HAP-1 (cell line): ENCODE measurements around the gene SNAPC1.
"Not testable (repeated sequence)": the region's sequence is repeated elsewhere in the genome, so short reads cannot be mapped to it uniquely, and the experiment has no call there.

Source experiments
- DNase-seq, 2 experiments: peaks; one replicate each; pipeline ENCODE4 v3.0.0-alpha.2; 2016 to 2020; ENCODE audit warnings: low spot score in 2 of 2
- H3K27me3 ChIP-seq: fragments of 250-450 bp; sonication (Bioruptor Pico); 2 replicates; pipeline ENCODE4 v1.5.1; 2020; ENCODE audit warnings: low read depth, mild to moderate bottlenecking, moderate library complexity
- H3K36me3 ChIP-seq: fragments of 250-450 bp; sonication (Bioruptor Pico); replicated peaks from 2 replicates; pipeline ENCODE4 v1.5.1; 2020; ENCODE audit warnings: mild to moderate bottlenecking
- H3K4me1 ChIP-seq: fragments of 250-450 bp; sonication (Bioruptor Pico); 2 replicates; pipeline ENCODE4 v1.5.1; 2020; ENCODE audit warnings: mild to moderate bottlenecking
- H3K4me3 ChIP-seq: fragments of 250-450 bp; sonication (Bioruptor Pico); 2 replicates; pipeline ENCODE4 v1.5.1; 2020; ENCODE audit warnings: mild to moderate bottlenecking, moderate library complexity
- H3K9me3 ChIP-seq: fragments of 250-450 bp; sonication (Bioruptor Pico); 2 replicates; pipeline ENCODE4 v1.5.1; 2020; ENCODE audit warnings: mild to moderate bottlenecking, moderate library complexity
- in situ Hi-C: fragments of 300-500 bp; cut with MboI; formaldehyde crosslinking; loops from 3 replicates; pipeline ENCODE4 v1.14.3; 2020; ENCODE audit warnings: low sequenced_read_pairs, inconsistent platforms, mixed read lengths

The SNAPC1 gene

GRCh38 chr14:61737915-61738314, 24.3 kb upstream of the SNAPC1 start:
- no peak for DNase-seq
- in situ Hi-C loops, result loop anchor here (10.0 kb wide), 1 partner anchor 283 kb away; no protein-coding TSS in a partner anchor
- Histone ChIP-seq H3K27me3 (no peaks in the 10 kb centered on the region), H3K4me3 (no peak overlapping the region), H3K36me3 (peaks cover 80% of the 10 kb centered on the region), H3K4me1 (no peaks in the 10 kb centered on the region), H3K9me3 (no peaks in the 10 kb centered on the region)

GRCh38 chr14:61739133-61739532, 23.1 kb upstream of the SNAPC1 start:
- Histone ChIP-seq H3K36me3 (peaks cover 75% of the 10 kb centered on the region), H3K4me3 (no peak overlapping the region), H3K4me1 (no peaks in the 10 kb centered on the region), H3K9me3 (no peaks in the 10 kb centered on the region), H3K27me3 (no peaks in the 10 kb centered on the region)
- in situ Hi-C loops, result loop anchor here (10.0 kb wide), 1 partner anchor 284 kb away; no protein-coding TSS in a partner anchor
- DNase-seq, result no peak

DNA sequence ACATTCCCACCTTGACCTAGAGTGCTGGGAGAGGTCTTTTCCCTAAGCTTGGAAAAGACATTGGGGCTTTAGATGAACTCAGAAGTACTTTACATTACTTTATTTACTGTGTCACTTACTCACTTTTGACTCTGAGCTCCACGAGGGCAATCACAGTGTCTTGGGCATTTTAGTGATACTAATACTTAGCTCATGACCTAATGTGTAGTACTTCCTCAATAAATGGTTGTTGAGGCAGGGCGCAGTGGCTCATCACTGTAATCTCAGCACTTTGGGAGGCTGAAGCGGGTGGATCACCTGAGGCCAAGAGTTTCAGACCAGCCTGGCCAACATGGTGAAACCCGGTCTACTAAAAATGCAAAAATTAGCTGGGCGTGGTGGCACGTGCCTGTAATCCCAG, 19.8 kb upstream of the SNAPC1 start:
- H3K4me3 ChIP-seq, result no peak overlapping the region

GRCh38 chr14:61744238-61744637, 18.0 kb upstream of the SNAPC1 start:
- no peak overlapping the region for H3K4me3 ChIP-seq
- in situ Hi-C loops, result no loop called here
- H3K36me3 ChIP-seq, result peaks cover 58% of the 10 kb centered on the region
- no peaks in the 10 kb centered on the region for H3K9me3 ChIP-seq
- H3K4me1 ChIP-seq, result peaks cover under 1% of the 10 kb centered on the region; the same call in 1 of the 2 replicates
- DNase-seq, result no peak
- H3K27me3 ChIP-seq, result no peaks in the 10 kb centered on the region

More for the DNA sequence above, 19.8 kb upstream of the SNAPC1 start:
- Histone ChIP-seq H3K4me1 (no peaks in the 10 kb centered on the region; the same call in 1 of the 2 replicates), H3K9me3 (no peaks in the 10 kb centered on the region), H3K27me3 (no peaks in the 10 kb centered on the region), H3K36me3 (peaks cover 63% of the 10 kb centered on the region)
- in situ Hi-C loops, result no loop called here
- DNase-seq, result no peak

- H3K9me3 ChIP-seq, in situ Hi-C loops, H3K27me3 ChIP-seq, H3K4me3 ChIP-seq, DNase-seq: not testable (repeated sequence)
- Histone ChIP-seq H3K4me1 (peaks cover 11% of the 10 kb centered on the region), H3K36me3 (peaks cover 42% of the 10 kb centered on the region)
These were observed 15.9 kb upstream of the SNAPC1 start for GRCh38 chr14:61746346-61746745.

DNA sequence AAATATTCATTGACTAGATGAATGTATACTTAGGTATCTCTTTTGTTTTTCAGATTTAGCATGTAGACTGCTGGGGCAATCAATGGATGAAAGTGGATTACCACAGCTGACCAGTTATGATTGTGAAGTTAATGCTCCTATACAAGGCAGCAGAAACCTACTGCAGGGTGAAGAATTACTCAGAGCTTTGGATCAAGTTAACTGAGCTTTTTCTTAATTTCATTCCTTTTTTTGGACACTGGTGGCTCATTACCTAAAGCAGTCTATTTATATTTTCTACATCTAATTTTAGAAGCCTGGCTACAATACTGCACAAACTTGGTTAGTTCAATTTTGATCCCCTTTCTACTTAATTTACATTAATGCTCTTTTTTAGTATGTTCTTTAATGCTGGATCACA, 15.3 kb upstream of the SNAPC1 start:
- Histone ChIP-seq H3K4me3 (no peak overlapping the region), H3K4me1 (peaks cover 11% of the 10 kb centered on the region), H3K36me3 (peaks cover 38% of the 10 kb centered on the region), H3K27me3 (no peaks in the 10 kb centered on the region), H3K9me3 (no peaks in the 10 kb centered on the region)
- DNase-seq, result no peak
- in situ Hi-C loops, result no loop called here

GRCh38 chr14:61747342-61747741, 14.9 kb upstream of the SNAPC1 start:
- in situ Hi-C loops, result no loop called here
- no peaks in the 10 kb centered on the region for H3K27me3 ChIP-seq
- no peak overlapping the region for H3K4me3 ChIP-seq
- H3K9me3 ChIP-seq, result no peaks in the 10 kb centered on the region
- no peak for DNase-seq
- peaks cover 34% of the 10 kb centered on the region for H3K36me3 ChIP-seq
- H3K4me1 ChIP-seq, result peaks cover 11% of the 10 kb centered on the region

GRCh38 chr14:61749264-61749663, 13.0 kb upstream of the SNAPC1 start:
- H3K27me3 ChIP-seq, result no peaks in the 10 kb centered on the region
- H3K36me3 ChIP-seq, result peaks cover 26% of the 10 kb centered on the region
- no peak overlapping the region for H3K4me3 ChIP-seq
- no peak for DNase-seq
- H3K4me1 ChIP-seq, result peaks cover 11% of the 10 kb centered on the region
- in situ Hi-C loops, result no loop called here
- no peaks in the 10 kb centered on the region for H3K9me3 ChIP-seq

GRCh38 chr14:61749867-61750266, 12.4 kb upstream of the SNAPC1 start:
- DNase-seq, result peak in 1 of 2 experiments; percentile 14
- peaks cover 26% of the 10 kb centered on the region for H3K36me3 ChIP-seq
- H3K4me3 ChIP-seq, result no peak overlapping the region

GRCh38 chr14:61750708-61751474, 11.3 kb upstream of the SNAPC1 start:
- in situ Hi-C loops, result no loop called here
- Histone ChIP-seq H3K36me3 (peaks cover 18% of the 10 kb centered on the region), H3K9me3 (no peaks in the 10 kb centered on the region), H3K4me3 (peak overlapping the region; percentile 35), H3K4me1 (peaks cover 11% of the 10 kb centered on the region), H3K27me3 (no peaks in the 10 kb centered on the region)
- DNase-seq, result peak; percentile 57 to 84

More at GRCh38 chr14:61749867-61750266, 12.4 kb upstream of the SNAPC1 start:
- in situ Hi-C loops, result no loop called here
- no peaks in the 10 kb centered on the region for H3K9me3 ChIP-seq
- H3K27me3 ChIP-seq, result no peaks in the 10 kb centered on the region
- peaks cover 11% of the 10 kb centered on the region for H3K4me1 ChIP-seq

DNA sequence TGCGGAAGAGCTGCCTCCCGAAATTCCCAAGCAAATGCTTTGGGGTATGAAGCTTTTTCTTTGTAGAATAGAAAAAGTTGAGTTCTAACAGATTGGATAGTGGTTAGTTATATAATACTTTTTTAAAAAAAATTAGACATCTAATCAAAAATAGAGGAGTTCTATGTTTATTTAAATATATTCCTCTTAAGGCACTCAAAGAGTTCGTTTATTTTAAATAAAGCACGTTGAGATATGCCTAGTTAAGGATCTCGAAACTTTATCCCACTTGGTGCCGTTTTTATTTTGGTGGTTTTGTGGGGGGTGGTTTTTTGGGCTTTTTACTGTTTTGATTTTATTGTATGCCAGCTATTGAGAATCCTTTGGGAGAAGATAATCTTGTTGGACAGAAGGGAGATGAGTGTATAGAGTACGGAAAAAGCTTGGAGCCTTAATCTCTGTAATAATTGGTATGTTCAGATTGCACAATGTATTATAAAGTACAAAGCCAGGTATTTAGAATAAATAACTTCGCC, 10.7 kb upstream of the SNAPC1 start:
- Histone ChIP-seq H3K4me3 (peak overlapping the region; percentile 35), H3K9me3 (no peaks in the 10 kb centered on the region), H3K27me3 (no peaks in the 10 kb centered on the region), H3K4me1 (peaks cover 11% of the 10 kb centered on the region), H3K36me3 (peaks cover 16% of the 10 kb centered on the region)
- DNase-seq, result peak in 1 of 2 experiments; percentile 49
- in situ Hi-C loops, result no loop called here

- in situ Hi-C loops, result no loop called here
- no peak overlapping the region for H3K4me3 ChIP-seq
- H3K27me3 ChIP-seq, result no peaks in the 10 kb centered on the region
- no peak for DNase-seq
- peaks cover 11% of the 10 kb centered on the region for H3K4me1 ChIP-seq
- H3K9me3 ChIP-seq, result no peaks in the 10 kb centered on the region
- peaks cover 5% of the 10 kb centered on the region for H3K36me3 ChIP-seq
These were observed 9.6 kb upstream of the SNAPC1 start for GRCh38 chr14:61752626-61753025.

GRCh38 chr14:61753631-61754030, 8.6 kb upstream of the SNAPC1 start:
- no peak for DNase-seq
- in situ Hi-C loops, result no loop called here
- Histone ChIP-seq H3K27me3 (no peaks in the 10 kb centered on the region), H3K36me3 (no peaks in the 10 kb centered on the region), H3K9me3 (no peaks in the 10 kb centered on the region), H3K4me1 (peaks cover 11% of the 10 kb centered on the region), H3K4me3 (no peak overlapping the region)

GRCh38 chr14:61754627-61755381, 7.4 kb upstream of the SNAPC1 start:
- in situ Hi-C loops, result no loop called here
- Histone ChIP-seq H3K9me3 (no peaks in the 10 kb centered on the region), H3K36me3 (no peaks in the 10 kb centered on the region), H3K4me1 (peaks cover 7% of the 10 kb centered on the region), H3K4me3 (no peak overlapping the region), H3K27me3 (no peaks in the 10 kb centered on the region)
- DNase-seq, result no peak
